ENCODE data around the gene MYO1B. TPM values are rescaled to one million over a fixed set of nuclear protein-coding genes. Genes with fewer than 3 reads are reported as not detected.

MYO1B gene
- total RNA-seq, 1 experiment from 2014 or later, result 37.8 TPM

DNA sequence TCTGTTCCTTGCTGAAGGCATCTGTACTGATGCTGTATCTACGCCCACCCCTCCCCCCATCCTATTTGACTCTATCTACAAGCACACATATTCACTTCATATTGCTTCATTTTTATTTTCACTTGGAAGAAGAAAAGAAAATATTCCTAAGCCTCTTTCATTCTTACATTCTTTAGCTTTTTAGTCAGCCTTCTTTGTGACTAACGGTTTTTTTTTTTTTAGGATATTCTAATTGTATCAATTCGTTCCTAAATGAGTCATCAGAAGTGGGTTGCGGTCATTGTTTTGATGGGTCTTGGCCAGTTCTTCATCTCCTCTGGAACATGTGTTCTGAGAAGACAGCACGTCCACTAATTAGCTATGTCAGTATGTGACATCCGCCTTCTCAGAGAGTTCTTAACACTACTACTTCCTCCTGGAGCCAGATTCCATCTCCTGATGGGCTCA lies 88.7 kb downstream of the MYO1B start:
- ChIA-PET CTCF (no interaction called here), POLR2A (ENCODE audit: low non-redundant PET) (no interaction called here)
- peaks cover 4% of the 10 kb centered on the region for H3K4me1 ChIP-seq (ENCODE audit: insufficient read depth, low read length, poor library complexity, severe bottlenecking)
- BruUV-seq (replicated peaks), result no TSS peak
- no peaks in the 10 kb centered on the region for H3K9me3 ChIP-seq (ENCODE audit: low read depth, low read length, poor library complexity, severe bottlenecking)
- H3K36me3 ChIP-seq (ENCODE audit: insufficient read depth, low read length, poor library complexity, severe bottlenecking), result no peaks in the 10 kb centered on the region
- no peak overlapping the region for H3K4me3 ChIP-seq (ENCODE audit: low read depth, low read length, poor library complexity, severe bottlenecking)
- no peaks in the 10 kb centered on the region for H3K27me3 ChIP-seq (replicated peaks; ENCODE audit: insufficient read depth, low read depth, low read length, poor library complexity)
- no peak overlapping the region for H3K27ac ChIP-seq (ENCODE audit: low read depth, low read length, poor library complexity, severe bottlenecking)
- intact Hi-C loops (cut with micrococcal nuclease; ENCODE audit: unreplicated experiment), result no loop called here
- peak; percentile 58 for DNase-seq (ENCODE audit: low spot score)
- TF ChIP-seq, protein P1, sequence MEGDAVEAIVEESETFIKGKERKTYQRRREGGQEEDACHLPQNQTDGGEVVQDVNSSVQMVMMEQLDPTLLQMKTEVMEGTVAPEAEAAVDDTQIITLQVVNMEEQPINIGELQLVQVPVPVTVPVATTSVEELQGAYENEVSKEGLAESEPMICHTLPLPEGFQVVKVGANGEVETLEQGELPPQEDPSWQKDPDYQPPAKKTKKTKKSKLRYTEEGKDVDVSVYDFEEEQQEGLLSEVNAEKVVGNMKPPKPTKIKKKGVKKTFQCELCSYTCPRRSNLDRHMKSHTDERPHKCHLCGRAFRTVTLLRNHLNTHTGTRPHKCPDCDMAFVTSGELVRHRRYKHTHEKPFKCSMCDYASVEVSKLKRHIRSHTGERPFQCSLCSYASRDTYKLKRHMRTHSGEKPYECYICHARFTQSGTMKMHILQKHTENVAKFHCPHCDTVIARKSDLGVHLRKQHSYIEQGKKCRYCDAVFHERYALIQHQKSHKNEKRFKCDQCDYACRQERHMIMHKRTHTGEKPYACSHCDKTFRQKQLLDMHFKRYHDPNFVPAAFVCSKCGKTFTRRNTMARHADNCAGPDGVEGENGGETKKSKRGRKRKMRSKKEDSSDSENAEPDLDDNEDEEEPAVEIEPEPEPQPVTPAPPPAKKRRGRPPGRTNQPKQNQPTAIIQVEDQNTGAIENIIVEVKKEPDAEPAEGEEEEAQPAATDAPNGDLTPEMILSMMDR (conservative IDR thresholded peaks at IDR 0.05; ENCODE audit: low read depth, low read length), result no peak
- no peak for TF ChIP-seq EZH2 (IDR thresholded peaks at IDR 0.05; ENCODE audit: borderline replicate concordance, low read depth, low read length, poor library complexity, severe bottlenecking)

DNA sequence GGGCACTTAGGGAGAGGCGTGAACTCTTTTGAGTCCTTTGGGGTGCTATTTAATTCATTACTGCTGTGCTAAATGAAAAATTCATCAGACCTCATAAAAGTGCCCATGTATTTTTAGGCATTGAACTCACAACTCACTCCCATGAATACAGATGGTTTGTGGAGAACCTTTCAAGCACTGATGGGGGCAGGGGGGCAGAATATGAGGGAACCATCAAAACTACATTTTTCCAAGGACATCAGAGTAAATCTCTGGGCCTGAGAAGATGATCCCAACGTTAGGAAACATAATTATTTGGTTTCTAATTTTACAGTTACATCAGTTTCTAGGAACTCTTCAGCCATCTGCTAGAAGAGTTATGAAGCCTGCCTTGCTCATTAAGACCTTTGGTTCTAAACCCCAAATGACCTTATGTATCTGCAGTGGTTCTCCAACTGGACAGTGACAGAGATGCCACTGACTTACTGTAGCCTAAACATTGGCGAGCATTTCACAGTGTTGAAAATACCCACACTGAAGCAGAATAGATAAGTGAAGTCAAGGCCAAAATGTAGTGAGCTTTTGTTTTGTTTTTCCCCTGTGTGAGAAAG lies 90.8 kb downstream of the MYO1B start:
- TF ChIP-seq EZH2 (IDR thresholded peaks at IDR 0.05; ENCODE audit: borderline replicate concordance, low read depth, low read length, poor library complexity, severe bottlenecking), result no peak
- TF ChIP-seq, protein P1 (conservative IDR thresholded peaks at IDR 0.05; ENCODE audit: low read depth, low read length), result no peak
- ChIA-PET CTCF (no interaction called here), POLR2A (ENCODE audit: low non-redundant PET) (no interaction called here)
- peaks cover 4% of the 10 kb centered on the region for H3K4me1 ChIP-seq (ENCODE audit: insufficient read depth, low read length, poor library complexity, severe bottlenecking)
- intact Hi-C loops (cut with micrococcal nuclease; ENCODE audit: unreplicated experiment), result no loop called here
- H3K27ac ChIP-seq (ENCODE audit: low read depth, low read length, poor library complexity, severe bottlenecking), result no peak overlapping the region
- no peaks in the 10 kb centered on the region for H3K27me3 ChIP-seq (replicated peaks; ENCODE audit: insufficient read depth, low read depth, low read length, poor library complexity)
- H3K9me3 ChIP-seq (ENCODE audit: low read depth, low read length, poor library complexity, severe bottlenecking), result no peaks in the 10 kb centered on the region
- H3K36me3 ChIP-seq (ENCODE audit: insufficient read depth, low read length, poor library complexity, severe bottlenecking), result no peaks in the 10 kb centered on the region
- DNase-seq (ENCODE audit: low spot score), result no peak
- no TSS peak for BruUV-seq (replicated peaks)
- H3K4me3 ChIP-seq (ENCODE audit: low read depth, low read length, poor library complexity, severe bottlenecking), result no peak overlapping the region

DNA sequence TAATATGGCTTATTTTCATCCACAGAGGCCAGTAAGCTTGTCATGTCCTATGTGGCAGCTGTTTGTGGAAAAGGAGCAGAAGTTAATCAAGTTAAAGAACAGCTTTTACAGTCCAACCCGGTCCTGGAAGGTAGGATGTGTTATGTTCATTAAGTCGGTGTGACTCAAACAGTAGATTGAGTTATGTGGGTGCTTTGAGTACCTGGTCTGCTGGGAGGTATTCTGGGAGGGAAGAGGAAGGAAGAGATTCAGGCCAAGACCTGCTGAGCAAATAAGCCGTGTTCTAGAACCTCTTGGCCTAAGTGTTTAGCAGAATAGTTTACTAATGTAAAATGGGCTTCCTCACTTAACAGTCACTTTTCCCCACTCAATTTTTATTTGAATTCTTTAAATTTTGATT lies 96.2 kb downstream of the MYO1B start:
- H3K9me3 ChIP-seq (ENCODE audit: low read depth, low read length, poor library complexity, severe bottlenecking), result no peaks in the 10 kb centered on the region
- no peak overlapping the region for H3K4me3 ChIP-seq (ENCODE audit: low read depth, low read length, poor library complexity, severe bottlenecking)
- intact Hi-C loops (cut with micrococcal nuclease; ENCODE audit: unreplicated experiment), result no loop called here
- BruUV-seq (replicated peaks), result no TSS peak
- H3K27ac ChIP-seq (ENCODE audit: low read depth, low read length, poor library complexity, severe bottlenecking), result no peak overlapping the region
- POLR2A ChIA-PET (ENCODE audit: low non-redundant PET), result no interaction called here
- no peak for TF ChIP-seq EZH2 (IDR thresholded peaks at IDR 0.05; ENCODE audit: borderline replicate concordance, low read depth, low read length, poor library complexity, severe bottlenecking)
- TF ChIP-seq, protein P1 (conservative IDR thresholded peaks at IDR 0.05; ENCODE audit: low read depth, low read length), result no peak
- no peaks in the 10 kb centered on the region for H3K36me3 ChIP-seq (ENCODE audit: insufficient read depth, low read length, poor library complexity, severe bottlenecking)
- no peak for DNase-seq (ENCODE audit: low spot score)
- CTCF ChIA-PET, result no interaction called here
- peaks cover 4% of the 10 kb centered on the region for H3K27me3 ChIP-seq (replicated peaks; ENCODE audit: insufficient read depth, low read depth, low read length, poor library complexity)
- peaks cover 1% of the 10 kb centered on the region for H3K4me1 ChIP-seq (ENCODE audit: insufficient read depth, low read length, poor library complexity, severe bottlenecking)

Data from A673 (cell line).